Activated CD8-positive, alpha-beta T cell treated with anti-CD3 and anti-CD28 coated beads for 36 hours (primary cell): ENCODE measurements around the gene NFS1. TPM values are rescaled to one million over a fixed set of nuclear protein-coding genes. Genes with fewer than 3 reads are reported as not detected.
A peak's percentile ranks its signal among the peaks of the same experiment; 100 is the strongest.
"Not testable (repeated sequence)": the region's sequence is repeated elsewhere in the genome, so short reads cannot be mapped to it uniquely, and the experiment has no call there.

Experiments used
- ATAC-seq: fragments of 200-7000 bp; cut with Tn5 transposase; one replicate; pipeline ENCODE4 v1.10.0; 2021; ENCODE audit warnings: mild to moderate bottlenecking, moderate library complexity
- CTCF ChIA-PET: fragments of 350-600 bp; sonication (Branson Sonifier 250); formaldehyde crosslinking; loops from one replicate; lab custom pipeline; 2021; ENCODE audit warnings: antibody characterized with exemption; lab: Charles Lee
- POLR2A ChIA-PET: fragments of 350-600 bp; sonication (Branson Sonifier 250); formaldehyde crosslinking; loops from one replicate; lab custom pipeline; 2021; ENCODE audit warnings: antibody characterized with exemption; lab: Charles Lee
- DNase-seq: peaks from one replicate; pipeline ENCODE4 v3.0.0-alpha.2; 2020
- H3K27ac Mint-ChIP-seq: one replicate; pipeline ENCODE4 v1.8.0; 2021; ENCODE audit warnings: mild to moderate bottlenecking, mixed read lengths
- H3K27me3 Mint-ChIP-seq: one replicate; pipeline ENCODE4 v1.8.0; 2021; ENCODE audit warnings: mixed read lengths
- H3K36me3 Mint-ChIP-seq: one replicate; pipeline ENCODE4 v1.8.0; 2021; ENCODE audit warnings: low read depth, mixed read lengths
- H3K4me1 Mint-ChIP-seq: one replicate; pipeline ENCODE4 v1.8.0; 2021; ENCODE audit warnings: low read depth, mixed read lengths
- H3K4me3 Mint-ChIP-seq: one replicate; pipeline ENCODE4 v1.8.0; 2021; ENCODE audit warnings: mild to moderate bottlenecking, moderate library complexity, mixed read lengths
- H3K9me3 Mint-ChIP-seq: one replicate; pipeline ENCODE4 v1.8.0; 2021; ENCODE audit warnings: mixed read lengths
- intact Hi-C: fragments of 100-400 bp; cut with micrococcal nuclease; formaldehyde crosslinking; loops from one replicate; pipeline ENCODE4 v1.10.0; 2022
- total RNA-seq, 2 experiments: library from RNA; stranded (reverse); gene quantifications; one replicate each; pipeline ENCODE4 v1.2.3, GENCODE V29; 2021
- TF ChIP-seq, protein P1 (sequence below): fragments of 200-600 bp; IDR thresholded peaks from one replicate; pipeline ENCODE4 v1.8.0; 2022; ENCODE audit warnings: antibody characterized with exemption, mild to moderate bottlenecking

Gene NFS1
- total RNA-seq, 2 experiments from 2014 or later, result 39.7 to 40.8 TPM

DNA sequence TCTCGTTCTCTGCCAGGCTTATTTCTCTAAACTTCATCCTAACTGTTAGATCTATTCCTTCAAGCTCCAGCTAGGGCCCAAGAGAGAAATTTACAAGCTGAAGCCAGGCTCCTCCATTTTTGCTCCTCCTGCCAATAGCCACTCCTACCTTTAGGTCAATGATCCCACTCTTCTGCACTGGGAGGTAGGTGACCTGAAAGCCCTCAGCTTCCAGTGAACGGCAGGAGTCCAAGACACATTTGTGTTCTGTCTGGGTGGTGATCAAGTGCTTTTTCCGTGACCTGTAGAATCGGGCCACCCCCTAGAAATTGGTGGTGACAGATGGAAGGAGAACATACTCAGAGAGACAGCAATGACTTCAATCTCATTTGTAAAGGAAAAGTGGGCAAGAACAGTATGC is 8.9 kb downstream of the NFS1 start:
- H3K4me3 Mint-ChIP-seq, result no peak overlapping the region
- TF ChIP-seq, protein P1, sequence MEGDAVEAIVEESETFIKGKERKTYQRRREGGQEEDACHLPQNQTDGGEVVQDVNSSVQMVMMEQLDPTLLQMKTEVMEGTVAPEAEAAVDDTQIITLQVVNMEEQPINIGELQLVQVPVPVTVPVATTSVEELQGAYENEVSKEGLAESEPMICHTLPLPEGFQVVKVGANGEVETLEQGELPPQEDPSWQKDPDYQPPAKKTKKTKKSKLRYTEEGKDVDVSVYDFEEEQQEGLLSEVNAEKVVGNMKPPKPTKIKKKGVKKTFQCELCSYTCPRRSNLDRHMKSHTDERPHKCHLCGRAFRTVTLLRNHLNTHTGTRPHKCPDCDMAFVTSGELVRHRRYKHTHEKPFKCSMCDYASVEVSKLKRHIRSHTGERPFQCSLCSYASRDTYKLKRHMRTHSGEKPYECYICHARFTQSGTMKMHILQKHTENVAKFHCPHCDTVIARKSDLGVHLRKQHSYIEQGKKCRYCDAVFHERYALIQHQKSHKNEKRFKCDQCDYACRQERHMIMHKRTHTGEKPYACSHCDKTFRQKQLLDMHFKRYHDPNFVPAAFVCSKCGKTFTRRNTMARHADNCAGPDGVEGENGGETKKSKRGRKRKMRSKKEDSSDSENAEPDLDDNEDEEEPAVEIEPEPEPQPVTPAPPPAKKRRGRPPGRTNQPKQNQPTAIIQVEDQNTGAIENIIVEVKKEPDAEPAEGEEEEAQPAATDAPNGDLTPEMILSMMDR, result no peak
- peak overlapping the region; percentile 8 for H3K27ac Mint-ChIP-seq
- intact Hi-C loops, result no loop called here
- H3K27me3 Mint-ChIP-seq, result no peaks in the 10 kb centered on the region
- CTCF ChIA-PET, result no interaction called here
- no peaks in the 10 kb centered on the region for H3K9me3 Mint-ChIP-seq
- peaks cover 25% of the 10 kb centered on the region for H3K36me3 Mint-ChIP-seq
- POLR2A ChIA-PET, result interaction anchor here (0.6 to 0.8 kb wide), 2 partner anchors 29 to 50 kb away, joined by 3 read pairs; no protein-coding TSS in a partner anchor
- DNase-seq, result no peak
- no peaks in the 10 kb centered on the region for H3K4me1 Mint-ChIP-seq
- no peak for ATAC-seq

DNA sequence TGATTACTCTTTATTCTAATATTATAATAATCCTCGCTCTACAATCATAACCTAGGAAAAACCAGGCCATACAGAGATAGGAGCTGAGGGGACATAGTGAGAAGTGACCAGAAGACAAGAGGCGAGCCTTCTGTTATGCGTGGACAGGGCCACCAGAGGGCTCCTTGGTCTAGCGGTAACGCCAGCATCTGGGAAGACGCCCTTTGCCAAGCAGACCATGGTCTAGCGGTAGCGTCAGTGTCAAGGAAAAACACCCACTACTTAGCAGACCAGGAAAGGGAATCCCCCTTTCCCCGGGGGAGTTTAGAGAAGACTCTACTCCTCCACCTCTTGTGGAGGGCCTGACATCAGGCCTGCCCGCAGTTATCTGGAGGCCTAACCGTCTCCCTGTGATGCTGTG is 12.3 kb downstream of the NFS1 start:
- H3K4me1 Mint-ChIP-seq, H3K9me3 Mint-ChIP-seq, H3K27me3 Mint-ChIP-seq, H3K27ac Mint-ChIP-seq, ATAC-seq, intact Hi-C loops, H3K4me3 Mint-ChIP-seq: not testable (repeated sequence)
- DNase-seq, result peak; percentile 36
- ChIA-PET CTCF (interaction anchor here (1.2 kb wide), 1 partner anchor 11 kb away, joined by 4 read pairs; no protein-coding TSS in a partner anchor), POLR2A (interaction anchor here (1.0 to 3.4 kb wide), 4 partner anchors 17 to 25 kb away, joined by 3 to 10 read pairs (median 4); partner anchors contain the start of genes CPNE1 and RBM12)
- peaks cover 21% of the 10 kb centered on the region for H3K36me3 Mint-ChIP-seq
- TF ChIP-seq, protein P1, result peak; percentile 38

DNA sequence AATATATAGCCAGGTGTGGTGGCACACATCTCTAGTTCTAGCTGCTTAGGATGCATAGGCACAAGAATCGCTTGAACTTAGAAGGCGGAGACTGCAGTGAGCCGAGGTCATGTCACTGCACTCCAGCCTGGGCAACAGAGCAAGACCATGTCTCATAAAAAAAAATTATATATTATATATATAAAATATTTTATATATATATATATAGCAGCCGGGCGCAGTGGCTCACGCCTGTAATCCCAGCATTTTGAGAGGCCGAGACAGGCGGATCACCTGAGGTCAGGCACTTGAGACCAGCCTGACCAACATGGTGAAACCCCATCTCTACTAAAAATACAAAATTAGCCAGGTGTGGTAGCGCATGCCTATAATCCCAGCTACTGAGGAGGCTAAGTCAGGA is 13.8 kb downstream of the NFS1 start:
- H3K36me3 Mint-ChIP-seq, result peaks cover 18% of the 10 kb centered on the region
- CTCF ChIA-PET, result interaction anchor here (1.1 kb wide), 1 partner anchor 9 kb away, joined by 4 read pairs; no protein-coding TSS in a partner anchor

DNA sequence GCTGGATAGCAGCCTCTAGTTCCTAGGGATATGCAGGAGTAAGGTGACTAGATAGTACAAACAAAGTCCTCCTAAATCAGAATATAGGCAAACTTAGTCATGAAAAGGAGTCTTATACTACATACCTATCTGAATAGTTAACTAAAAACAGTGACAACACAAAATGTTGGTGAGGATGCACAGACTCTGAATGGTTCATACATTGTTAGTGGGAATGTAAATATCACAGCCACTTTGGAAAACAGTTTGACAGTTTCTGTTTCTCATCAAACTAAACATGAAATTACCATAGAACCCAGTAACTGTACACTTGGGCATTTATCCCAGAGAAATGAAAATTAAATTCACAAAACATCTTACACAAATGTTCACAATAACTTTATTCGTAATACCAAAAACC is 17.2 kb downstream of the NFS1 start:
- Mint-ChIP-seq H3K4me1 (no peaks in the 10 kb centered on the region), H3K27me3 (no peaks in the 10 kb centered on the region), H3K27ac (no peak overlapping the region), H3K36me3 (peaks cover 3% of the 10 kb centered on the region), H3K9me3 (no peaks in the 10 kb centered on the region), H3K4me3 (no peak overlapping the region)
- TF ChIP-seq, protein P1, result no peak
- ChIA-PET POLR2A (no interaction called here), CTCF (no interaction called here)
- intact Hi-C loops, result no loop called here
- ATAC-seq, result no peak
- no peak for DNase-seq

More for the DNA sequence above, 13.8 kb downstream of the NFS1 start:
- intact Hi-C loops, H3K9me3 Mint-ChIP-seq, DNase-seq, H3K27me3 Mint-ChIP-seq, H3K4me3 Mint-ChIP-seq, ATAC-seq, H3K4me1 Mint-ChIP-seq, H3K27ac Mint-ChIP-seq: not testable (repeated sequence)
- POLR2A ChIA-PET, result interaction anchor here (1.3 to 3.4 kb wide), 2 partner anchors 16 to 22 kb away, joined by 4 to 10 read pairs; partner anchors contain the start of genes CPNE1 and RBM12

DNA sequence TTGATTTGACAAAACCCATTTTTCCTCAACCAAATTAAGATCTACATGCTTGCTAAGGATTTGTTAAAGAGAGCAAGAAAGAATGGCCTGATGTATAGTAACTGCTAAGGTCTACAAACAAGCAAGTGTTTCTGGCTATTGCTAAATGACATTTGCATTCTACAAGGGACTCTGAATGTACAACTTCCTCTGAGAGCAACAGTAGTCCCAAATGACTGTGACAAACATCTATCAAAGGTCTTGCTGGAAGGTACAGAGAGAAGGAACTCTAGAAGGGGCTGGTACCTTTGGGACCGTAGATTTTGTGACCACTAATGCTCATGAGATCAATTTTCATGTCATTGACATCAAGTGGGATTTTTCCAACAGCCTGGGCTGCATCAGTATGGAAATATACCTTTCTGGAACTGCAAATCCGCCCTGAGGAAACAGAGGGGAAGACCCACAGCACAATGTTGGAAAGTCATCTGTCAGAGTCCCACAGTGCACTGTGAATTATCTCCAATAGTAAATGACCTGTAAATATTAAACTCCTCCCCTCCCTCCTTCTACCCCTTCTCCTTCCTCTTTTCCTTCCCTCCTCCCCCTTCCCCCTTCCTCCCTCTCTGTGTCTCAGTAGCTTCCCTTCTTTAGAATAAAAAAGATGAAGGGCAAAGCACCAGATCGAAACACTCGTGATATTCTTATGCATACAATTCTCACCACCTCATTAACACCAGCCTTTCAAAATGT is 18.5 kb downstream of the NFS1 start:
- no peaks in the 10 kb centered on the region for H3K27me3 Mint-ChIP-seq
- peaks cover 5% of the 10 kb centered on the region for H3K36me3 Mint-ChIP-seq
- no peaks in the 10 kb centered on the region for H3K9me3 Mint-ChIP-seq

More for the DNA sequence above, 18.5 kb downstream of the NFS1 start:
- ATAC-seq, result no peak
- intact Hi-C loops, result no loop called here
- CTCF ChIA-PET, result no interaction called here
- TF ChIP-seq, protein P1, result no peak
- H3K27ac Mint-ChIP-seq, result no peak overlapping the region
- POLR2A ChIA-PET, result interaction anchor here (0.7 to 1.9 kb wide), 3 partner anchors 11 to 23 kb away, joined by 3 to 5 read pairs (median 3); partner anchors contain the start of gene ROMO1
- no peaks in the 10 kb centered on the region for H3K4me1 Mint-ChIP-seq
- no peak for DNase-seq
- no peak overlapping the region for H3K4me3 Mint-ChIP-seq
